Measurements from ENCODE around the gene BEND7. TPM values are rescaled to one million over a fixed set of nuclear protein-coding genes. Genes with fewer than 3 reads are reported as not detected.

Gene BEND7
- total RNA-seq, 1 donor from 2014 or later: 31.1 TPM

DNA sequence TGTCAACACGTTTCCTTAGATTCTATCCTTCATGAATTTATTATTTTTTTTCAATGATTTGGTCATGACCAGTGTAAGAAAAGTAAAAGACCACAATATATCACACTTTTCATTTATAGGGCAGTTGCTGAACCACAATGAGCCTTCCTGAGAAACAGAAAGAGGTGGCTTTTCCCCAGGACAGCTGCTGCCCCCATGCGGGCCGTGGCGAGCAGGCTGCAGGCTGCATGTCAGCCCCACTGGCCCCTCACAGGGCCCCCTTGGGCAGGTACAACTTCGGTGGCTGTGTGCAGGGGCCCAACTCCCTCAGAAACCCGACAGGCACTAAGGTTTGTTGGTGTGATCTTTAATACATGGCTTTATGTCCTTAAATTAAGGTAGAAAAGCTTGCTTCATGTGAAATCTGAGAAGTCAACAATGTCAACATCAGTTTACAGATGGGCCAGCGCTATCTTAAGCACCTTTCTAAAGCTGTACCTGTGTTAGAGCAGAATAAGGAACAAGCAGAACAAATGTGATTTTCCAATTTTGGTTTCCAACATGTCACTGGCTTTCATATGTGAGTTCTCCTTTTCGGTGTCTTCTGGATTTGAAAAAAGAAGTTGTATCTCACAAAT lies 10.6 kb downstream of the BEND7 start:
- no peak for ATAC-seq
- no peak for DNase-seq
- intact Hi-C loops (cut with DNase I): no loop called here
- no peak overlapping the region for H3K27ac ChIP-seq
- H3K4me1 ChIP-seq: no peaks in the 10 kb centered on the region
- no peaks in the 10 kb centered on the region for H3K9me3 ChIP-seq
- H3K36me3 ChIP-seq: peaks cover 3% of the 10 kb centered on the region
- H3K27me3 ChIP-seq: no peaks in the 10 kb centered on the region
- H3K4me3 ChIP-seq: no peak overlapping the region
- TF ChIP-seq, protein P1, sequence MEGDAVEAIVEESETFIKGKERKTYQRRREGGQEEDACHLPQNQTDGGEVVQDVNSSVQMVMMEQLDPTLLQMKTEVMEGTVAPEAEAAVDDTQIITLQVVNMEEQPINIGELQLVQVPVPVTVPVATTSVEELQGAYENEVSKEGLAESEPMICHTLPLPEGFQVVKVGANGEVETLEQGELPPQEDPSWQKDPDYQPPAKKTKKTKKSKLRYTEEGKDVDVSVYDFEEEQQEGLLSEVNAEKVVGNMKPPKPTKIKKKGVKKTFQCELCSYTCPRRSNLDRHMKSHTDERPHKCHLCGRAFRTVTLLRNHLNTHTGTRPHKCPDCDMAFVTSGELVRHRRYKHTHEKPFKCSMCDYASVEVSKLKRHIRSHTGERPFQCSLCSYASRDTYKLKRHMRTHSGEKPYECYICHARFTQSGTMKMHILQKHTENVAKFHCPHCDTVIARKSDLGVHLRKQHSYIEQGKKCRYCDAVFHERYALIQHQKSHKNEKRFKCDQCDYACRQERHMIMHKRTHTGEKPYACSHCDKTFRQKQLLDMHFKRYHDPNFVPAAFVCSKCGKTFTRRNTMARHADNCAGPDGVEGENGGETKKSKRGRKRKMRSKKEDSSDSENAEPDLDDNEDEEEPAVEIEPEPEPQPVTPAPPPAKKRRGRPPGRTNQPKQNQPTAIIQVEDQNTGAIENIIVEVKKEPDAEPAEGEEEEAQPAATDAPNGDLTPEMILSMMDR (IDR thresholded peaks at IDR 0.05): no peak

DNA sequence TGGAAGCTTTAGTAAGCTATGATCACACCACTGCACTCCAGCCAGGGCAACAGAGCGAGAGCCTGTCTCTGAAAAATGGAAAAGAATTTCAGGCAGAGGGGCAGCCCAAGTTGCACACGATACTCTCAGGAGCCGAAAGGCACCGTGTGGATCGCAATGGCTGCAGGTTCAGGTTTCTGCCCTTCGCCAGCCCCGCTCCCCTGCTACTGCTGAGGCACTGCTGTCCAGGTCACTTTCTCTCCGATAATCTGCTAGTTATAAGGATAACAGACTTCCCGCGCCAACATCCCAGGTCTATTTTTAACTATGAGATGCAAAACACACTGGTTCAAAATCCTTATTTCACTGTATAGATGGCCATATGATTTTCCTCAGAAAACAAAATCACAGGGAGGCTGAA lies 11.1 kb downstream of the BEND7 start:
- ATAC-seq (no peak), DNase-seq (no peak)
- H3K4me3 ChIP-seq: no peak overlapping the region
- H3K36me3 ChIP-seq: peaks cover under 1% of the 10 kb centered on the region
- TF ChIP-seq, protein P1 (IDR thresholded peaks at IDR 0.05): no peak
- no peak overlapping the region for H3K27ac ChIP-seq
- H3K9me3 ChIP-seq: no peaks in the 10 kb centered on the region
- intact Hi-C loops (cut with DNase I): no loop called here
- H3K27me3 ChIP-seq: no peaks in the 10 kb centered on the region
- no peaks in the 10 kb centered on the region for H3K4me1 ChIP-seq

DNA sequence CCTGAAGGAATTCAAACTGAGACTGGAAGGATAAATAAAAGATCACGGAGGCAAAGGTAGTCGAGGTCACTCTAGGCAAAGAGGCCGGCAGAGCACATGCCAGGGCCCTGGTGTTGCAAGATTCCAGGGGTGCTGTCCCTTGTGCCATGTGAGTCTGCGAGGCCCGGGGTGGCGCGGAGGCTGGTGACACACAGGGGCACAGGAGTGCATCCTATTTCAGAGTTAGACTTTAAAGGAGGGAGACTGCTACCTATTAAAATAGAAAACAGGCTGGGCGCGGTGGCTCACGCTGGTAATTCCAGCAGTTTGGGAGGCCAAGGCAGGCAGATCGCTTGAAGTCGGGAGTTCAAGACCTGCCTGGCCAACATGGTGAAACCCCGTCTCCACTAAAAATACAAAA lies 12.6 kb downstream of the BEND7 start:
- TF ChIP-seq, protein P1 (IDR thresholded peaks at IDR 0.05): no peak
- Histone ChIP-seq H3K4me3 (no peak overlapping the region), H3K9me3 (no peaks in the 10 kb centered on the region), H3K27me3 (no peaks in the 10 kb centered on the region), H3K36me3 (no peaks in the 10 kb centered on the region), H3K27ac (no peak overlapping the region), H3K4me1 (no peaks in the 10 kb centered on the region)
- no peak for DNase-seq
- intact Hi-C loops (cut with DNase I): no loop called here
- ATAC-seq: no peak

DNA sequence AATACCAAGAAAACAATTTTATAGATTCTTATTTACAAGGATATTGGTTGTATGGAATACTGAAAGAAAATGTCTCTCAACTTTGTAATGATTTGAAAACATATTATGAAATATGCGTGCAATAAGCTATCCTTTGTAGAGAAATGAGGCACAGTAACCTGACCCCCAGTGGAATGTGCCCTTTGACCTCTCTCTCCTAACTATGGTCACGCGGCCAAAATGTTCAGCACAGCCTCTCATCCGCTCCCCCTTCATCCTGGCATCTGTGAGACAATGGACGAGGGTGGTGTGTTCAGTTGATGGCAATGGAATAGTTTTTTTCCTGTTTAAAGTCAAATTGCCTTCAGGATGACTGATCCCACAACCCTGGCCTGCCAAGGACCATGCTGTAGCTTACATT lies 13.3 kb downstream of the BEND7 start:
- no peak for ATAC-seq
- no peaks in the 10 kb centered on the region for H3K27me3 ChIP-seq
- intact Hi-C loops (cut with DNase I): no loop called here
- H3K36me3 ChIP-seq: no peaks in the 10 kb centered on the region
- H3K27ac ChIP-seq: no peak overlapping the region
- H3K4me1 ChIP-seq: no peaks in the 10 kb centered on the region
- H3K9me3 ChIP-seq: no peaks in the 10 kb centered on the region
- TF ChIP-seq, protein P1 (IDR thresholded peaks at IDR 0.05): no peak
- no peak for DNase-seq
- no peak overlapping the region for H3K4me3 ChIP-seq

DNA sequence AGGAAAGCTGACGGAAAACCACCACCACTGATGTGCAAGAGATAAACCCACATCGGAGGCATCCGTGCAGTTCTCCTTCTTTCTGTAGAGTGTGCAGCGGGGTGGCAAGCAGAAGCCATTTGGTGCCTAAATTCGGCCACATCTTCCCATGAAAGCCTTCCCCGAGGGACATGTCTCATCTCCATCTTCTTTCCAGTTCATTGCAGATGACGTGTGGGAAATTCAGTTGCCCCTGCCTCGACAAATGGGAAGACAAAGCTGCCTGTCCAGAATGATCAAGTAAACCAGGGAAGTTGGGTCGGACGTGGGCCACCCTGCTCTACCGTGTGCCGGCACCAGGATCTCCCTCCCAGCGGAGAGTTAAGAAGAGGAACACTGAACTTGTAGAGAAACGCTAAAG lies 14.5 kb downstream of the BEND7 start:
- Histone ChIP-seq H3K4me1 (no peaks in the 10 kb centered on the region), H3K36me3 (no peaks in the 10 kb centered on the region), H3K4me3 (no peak overlapping the region), H3K27ac (no peak overlapping the region), H3K9me3 (no peaks in the 10 kb centered on the region), H3K27me3 (no peaks in the 10 kb centered on the region)
- intact Hi-C loops (cut with DNase I): no loop called here
- TF ChIP-seq, protein P1 (IDR thresholded peaks at IDR 0.05): no peak
- DNase-seq (no peak), ATAC-seq (no peak)

DNA sequence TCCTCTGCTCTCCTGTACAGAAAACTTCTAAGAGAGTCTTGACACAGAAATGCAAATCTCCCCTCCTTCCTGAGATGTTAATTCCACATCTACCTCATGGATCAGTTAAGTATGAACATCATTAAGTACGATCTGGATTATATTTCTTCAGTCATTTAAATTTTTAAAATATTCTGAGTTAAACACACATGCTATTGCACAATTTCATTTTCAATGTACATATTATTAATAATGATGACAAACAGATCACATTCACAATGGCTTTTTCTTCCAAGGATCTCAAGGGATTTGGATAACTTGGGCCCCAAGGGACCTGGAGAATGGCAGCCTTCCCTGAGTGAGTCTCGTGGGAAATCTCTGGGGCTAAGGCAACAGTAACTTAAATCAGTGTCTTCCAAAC lies 16.2 kb downstream of the BEND7 start:
- intact Hi-C loops (cut with DNase I): no loop called here
- H3K27ac ChIP-seq: no peak overlapping the region
- TF ChIP-seq, protein P1 (IDR thresholded peaks at IDR 0.05): no peak
- ATAC-seq: no peak
- H3K9me3 ChIP-seq: no peaks in the 10 kb centered on the region
- no peaks in the 10 kb centered on the region for H3K36me3 ChIP-seq
- no peaks in the 10 kb centered on the region for H3K4me1 ChIP-seq
- H3K27me3 ChIP-seq: no peaks in the 10 kb centered on the region
- no peak for DNase-seq
- no peak overlapping the region for H3K4me3 ChIP-seq

Data from upper lobe of right lung (tissue), 1 donor.